Astrocyte of the spinal cord (primary cell): ENCODE data around the gene KRTAP3-3.

Experiments used
- DNase-seq: peaks from one replicate; pipeline ENCODE4 v3.0.0; 2011; ENCODE audit warnings: low read depth, low spot score
- H3K4me3 ChIP-seq: 2 replicates; pipeline ENCODE4 v1.5.1; 2011; ENCODE audit warnings: low read depth, mild to moderate bottlenecking, low read length, moderate library complexity
- CTCF ChIP-seq: IDR thresholded peaks from 2 replicates; pipeline ENCODE4 v1.5.1; 2012; ENCODE audit warnings: low read depth, mild to moderate bottlenecking, low read length, inconsistent platforms
- in situ Hi-C: cut with HindIII; loops from 2 replicates; pipeline ENCODE4 v1.10.0; 2017; ENCODE audit warnings: low sequenced_read_pairs

Gene KRTAP3-3

GRCh38 chr17:40995116-40995515 is 1.2 kb upstream of the KRTAP3-3 start:
- no peak for TF ChIP-seq CTCF
- H3K4me3 ChIP-seq, result no peak overlapping the region
- no peak for DNase-seq
- in situ Hi-C loops, result no loop called here

GRCh38 chr17:40993084-40993483 is 880 bp downstream of the KRTAP3-3 start:
- no peak for DNase-seq
- TF ChIP-seq CTCF, result no peak
- in situ Hi-C loops, result no loop called here
- H3K4me3 ChIP-seq, result no peak overlapping the region

- no peak for TF ChIP-seq CTCF
- in situ Hi-C loops, result no loop called here
- no peak for DNase-seq
- no peak overlapping the region for H3K4me3 ChIP-seq
Measured at GRCh38 chr17:40992666-40993065, 1.3 kb downstream of the KRTAP3-3 start.

- in situ Hi-C loops, result no loop called here
- DNase-seq, result no peak
Measured at GRCh38 chr17:40986920-40987319, 7.0 kb downstream of the KRTAP3-3 start.

GRCh38 chr17:40984226-40984625 is 9.7 kb downstream of the KRTAP3-3 start, which contains the start of gene KRT40:
TSS of gene KRT40 (minus strand) at chr17:40984326. CDS start at chr17:40984273, 53 bp downstream.
- H3K4me3 ChIP-seq, result no peak within 1 kb of the TSS
- in situ Hi-C loops, result no loop called here
- no peak for TF ChIP-seq CTCF
- DNase-seq, result no peak

More at GRCh38 chr17:40986920-40987319, 7.0 kb downstream of the KRTAP3-3 start:
- no peak for TF ChIP-seq CTCF
- no peak overlapping the region for H3K4me3 ChIP-seq

- in situ Hi-C loops, result no loop called here
- no peak for DNase-seq
- no peak for TF ChIP-seq CTCF
- no peak overlapping the region for H3K4me3 ChIP-seq
Measured at GRCh38 chr17:40981115-40981514, 12.8 kb downstream of the KRTAP3-3 start.

GRCh38 chr17:40980596-40980995 is 13.4 kb downstream of the KRTAP3-3 start:
- H3K4me3 ChIP-seq, result no peak overlapping the region
- TF ChIP-seq CTCF, result no peak
- in situ Hi-C loops, result no loop called here
- DNase-seq, result peak; percentile 15
